ENCODE measurements around the gene KDM6A.
"Not testable (repeated sequence)": the region's sequence is repeated elsewhere in the genome, so short reads cannot be mapped to it uniquely, and the experiment has no call there.

KDM6A gene

DNA sequence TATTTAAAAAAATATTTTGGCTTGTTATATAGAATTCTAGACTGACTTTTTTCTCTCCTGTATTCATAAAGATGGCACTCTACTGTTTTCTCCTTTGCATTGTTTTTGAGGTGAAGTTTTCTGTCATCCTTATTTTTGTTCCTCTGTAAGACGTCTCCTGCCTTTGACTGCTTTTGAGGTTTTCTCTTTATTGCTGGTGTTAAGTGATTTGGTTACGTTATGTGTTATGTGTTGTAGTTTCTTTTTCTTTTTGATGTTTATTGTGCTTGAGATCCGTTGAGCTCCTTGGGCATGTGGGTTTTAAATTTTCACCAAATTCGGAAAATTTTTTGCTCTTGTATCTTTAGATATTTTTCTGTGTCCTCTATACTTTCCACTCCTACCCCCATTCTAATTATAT is 50.0 kb downstream of the KDM6A start:
- DNase-seq (ENCODE audit: low read depth) = no peak

- DNase-seq (ENCODE audit: low read depth) = no peak
These were observed 54.4 kb downstream of the KDM6A start for GRCh38 chrX:44927398-44927797.

DNA sequence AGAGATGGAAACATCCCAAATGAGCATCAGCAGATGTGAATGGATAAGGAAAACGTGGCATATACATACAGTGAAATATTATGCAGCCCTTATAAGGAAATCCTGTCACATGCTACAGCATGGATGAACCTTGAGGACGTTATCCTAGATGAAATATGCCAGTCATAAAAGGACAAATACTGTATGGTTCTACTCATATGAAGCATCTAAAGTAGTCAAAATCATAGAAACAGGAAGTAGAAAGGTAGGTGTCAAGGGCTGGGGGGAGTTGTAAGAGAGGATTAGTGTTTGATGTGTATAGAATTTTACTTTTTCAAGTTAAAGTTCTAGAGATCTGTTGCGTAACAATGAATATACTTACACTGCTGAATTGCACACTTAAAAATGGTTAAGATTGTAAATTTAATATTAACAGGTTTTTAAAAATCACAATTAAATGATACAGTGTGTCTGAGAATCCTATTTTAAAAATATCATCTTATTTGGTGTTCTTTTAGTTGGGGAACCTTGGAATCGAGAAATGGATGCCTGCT is 58.5 kb downstream of the KDM6A start:
- DNase-seq (ENCODE audit: low read depth) = no peak

DNA sequence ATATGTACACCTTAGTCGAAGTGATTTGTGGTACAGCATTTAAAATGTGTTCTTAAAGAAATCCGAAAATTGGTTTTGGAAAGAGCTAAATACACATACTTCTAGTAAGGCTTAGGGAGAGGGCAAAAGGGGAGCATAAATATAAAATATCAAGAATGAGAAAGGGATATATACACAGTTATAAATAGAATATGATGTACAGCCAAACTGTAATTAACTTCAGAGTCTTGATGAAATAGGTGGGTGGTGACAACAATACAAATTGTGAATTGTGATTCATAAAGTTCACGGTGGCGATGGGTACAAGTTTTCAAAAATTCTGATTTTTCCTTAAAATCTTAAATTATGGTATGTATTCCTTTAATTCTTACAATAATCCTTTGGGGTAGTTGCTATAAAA is 62.2 kb downstream of the KDM6A start:
- DNase-seq (ENCODE audit: low read depth) = no peak

- DNase-seq (ENCODE audit: low read depth) = no peak
These were observed 62.7 kb downstream of the KDM6A start for GRCh38 chrX:44935640-44936039.

DNA sequence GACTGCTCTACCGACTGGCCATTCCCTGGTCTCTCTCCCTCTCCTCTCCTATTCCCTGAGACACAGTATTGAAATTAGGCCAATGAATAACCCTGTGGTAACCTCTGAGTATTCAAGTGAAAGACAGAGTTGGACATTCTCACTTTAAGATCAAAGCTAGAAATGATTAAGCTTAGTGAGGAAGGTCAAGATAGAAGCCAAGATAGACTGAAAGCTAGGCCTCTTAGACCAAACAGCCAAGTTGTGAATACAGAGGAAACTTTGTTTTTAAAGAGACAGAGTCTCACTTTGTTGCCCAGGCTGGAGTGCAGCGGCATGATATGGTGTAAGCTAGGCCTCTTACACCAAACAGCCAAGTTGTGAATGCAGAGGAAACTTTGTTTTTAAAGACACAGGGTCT is 64.6 kb downstream of the KDM6A start:
- no peak for DNase-seq (ENCODE audit: low read depth)

DNA sequence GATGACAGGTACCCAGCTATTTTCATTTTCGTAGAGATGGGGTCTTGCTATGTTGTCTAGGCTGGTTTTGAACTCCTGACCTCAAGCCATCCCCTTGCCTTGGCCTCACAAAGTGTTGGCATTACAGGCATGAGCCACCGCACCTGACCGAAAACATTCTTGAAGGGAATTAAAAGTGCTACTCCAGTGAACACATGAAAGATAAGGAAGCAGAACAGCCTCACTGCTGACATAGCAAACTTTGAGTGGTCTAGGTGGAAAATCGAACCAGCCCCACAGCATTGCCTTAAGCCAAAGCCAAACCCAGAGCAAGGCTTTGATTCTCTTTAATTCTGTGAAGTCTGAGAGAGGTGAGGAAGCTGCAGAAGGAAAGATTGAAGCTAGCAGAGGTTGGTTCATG is 65.1 kb downstream of the KDM6A start:
- DNase-seq (ENCODE audit: low read depth) = no peak

DNA sequence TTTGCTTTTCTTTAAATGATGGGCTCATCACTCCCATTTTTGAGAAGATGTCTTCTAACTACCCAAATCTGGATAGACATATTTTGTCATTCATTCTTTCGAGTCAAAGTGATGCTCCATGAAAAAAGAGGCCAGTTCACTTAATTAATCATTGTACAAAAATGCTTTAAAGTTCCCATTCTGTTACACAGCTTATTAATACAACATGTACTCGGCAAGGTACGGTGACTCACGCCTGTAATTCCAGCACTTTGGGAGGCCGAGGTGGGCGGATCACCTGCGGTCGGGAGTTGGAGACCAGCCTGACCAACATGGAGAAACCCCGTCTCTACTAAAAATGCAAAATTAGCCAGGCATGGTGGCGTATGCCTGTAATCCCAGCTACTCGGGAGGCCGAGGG is 67.6 kb downstream of the KDM6A start:
- DNase-seq (ENCODE audit: low read depth) = not testable (repeated sequence)

DNA sequence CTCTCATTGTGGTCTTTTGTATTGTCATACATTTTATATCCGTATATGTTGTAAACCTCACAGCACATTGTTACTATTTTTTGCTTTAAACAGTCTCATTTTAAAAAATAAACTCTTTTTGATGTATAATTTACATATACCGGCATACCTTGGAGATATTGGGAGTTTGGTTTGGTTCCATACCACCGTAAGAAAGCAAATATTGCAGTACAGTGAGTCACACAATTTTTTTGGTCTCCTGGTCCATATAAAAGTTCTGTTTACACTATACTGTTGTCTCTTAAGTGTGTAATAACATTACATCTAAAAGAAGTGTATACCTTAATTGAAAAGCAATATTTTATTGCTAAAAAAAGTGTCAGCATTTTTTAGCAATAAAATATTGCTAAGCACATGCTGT is 70.0 kb downstream of the KDM6A start:
- DNase-seq (ENCODE audit: low read depth) = no peak

- no peak for DNase-seq (ENCODE audit: low read depth)
These were observed 71.9 kb downstream of the KDM6A start for GRCh38 chrX:44944894-44945293.

DNA sequence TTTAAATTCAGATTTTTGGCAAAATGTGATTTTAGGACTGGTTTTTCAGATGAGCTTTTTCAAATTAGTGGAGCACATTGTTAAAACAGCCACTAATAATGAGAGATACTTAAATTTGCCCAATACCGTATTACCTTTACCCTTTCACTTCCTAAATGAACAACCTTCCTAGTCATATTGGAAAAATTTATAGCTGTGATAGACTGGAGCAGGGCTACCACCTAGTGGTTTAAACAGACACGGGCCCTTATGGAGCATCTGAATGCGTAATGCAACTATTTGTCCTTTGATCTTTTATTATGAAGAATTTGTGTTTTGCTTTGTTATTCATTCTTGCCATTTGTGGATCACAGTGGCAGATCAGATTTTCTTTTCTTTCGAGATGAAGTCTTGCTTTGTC is 72.7 kb downstream of the KDM6A start:
- DNase-seq (ENCODE audit: low read depth) = no peak

GRCh38 chrX:44946771-44947170 is 73.8 kb downstream of the KDM6A start:
- DNase-seq (ENCODE audit: low read depth) = no peak

- DNase-seq (ENCODE audit: low read depth) = no peak
These were observed 75.0 kb downstream of the KDM6A start for GRCh38 chrX:44947995-44948394.

DNA sequence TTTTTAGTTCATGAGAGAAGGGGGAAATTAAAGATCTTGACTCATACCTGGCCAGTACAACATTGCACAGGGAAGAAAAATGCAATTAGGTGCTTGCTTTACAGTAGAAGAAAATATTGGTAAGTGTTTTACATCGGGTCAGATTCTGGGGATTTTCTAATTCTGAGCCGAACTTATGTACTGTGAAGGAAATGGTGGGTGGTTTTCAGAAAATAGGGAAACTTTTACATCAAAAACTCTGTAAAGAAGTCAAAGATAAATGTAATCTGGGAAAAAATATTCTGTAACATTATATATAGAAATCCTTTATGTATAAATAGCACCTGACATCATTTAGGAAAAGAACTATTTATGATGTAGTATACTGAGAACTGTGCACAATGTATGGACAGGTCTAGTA is 75.4 kb downstream of the KDM6A start:
- no peak for DNase-seq (ENCODE audit: low read depth)

DNA sequence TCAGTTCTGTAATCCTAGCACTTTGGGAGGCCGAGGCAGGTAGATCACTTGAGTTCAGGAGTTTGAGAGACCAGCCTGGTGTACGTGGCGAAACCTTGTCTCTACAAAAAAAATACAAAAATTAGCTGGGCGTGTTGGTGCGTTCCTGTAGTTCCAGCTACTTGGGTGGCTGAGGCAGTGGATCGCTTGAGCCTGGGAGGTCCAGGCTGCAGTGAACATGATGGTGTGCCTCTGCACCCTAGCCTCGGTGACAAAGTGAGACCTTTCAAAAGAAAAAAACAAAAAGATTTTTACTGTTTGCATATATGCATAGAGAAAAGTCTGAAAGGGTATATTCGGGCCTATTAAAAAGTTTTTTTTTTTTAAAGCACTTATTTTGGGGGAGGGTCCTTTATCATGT is 76.1 kb downstream of the KDM6A start:
- DNase-seq (ENCODE audit: low read depth) = no peak

DNA sequence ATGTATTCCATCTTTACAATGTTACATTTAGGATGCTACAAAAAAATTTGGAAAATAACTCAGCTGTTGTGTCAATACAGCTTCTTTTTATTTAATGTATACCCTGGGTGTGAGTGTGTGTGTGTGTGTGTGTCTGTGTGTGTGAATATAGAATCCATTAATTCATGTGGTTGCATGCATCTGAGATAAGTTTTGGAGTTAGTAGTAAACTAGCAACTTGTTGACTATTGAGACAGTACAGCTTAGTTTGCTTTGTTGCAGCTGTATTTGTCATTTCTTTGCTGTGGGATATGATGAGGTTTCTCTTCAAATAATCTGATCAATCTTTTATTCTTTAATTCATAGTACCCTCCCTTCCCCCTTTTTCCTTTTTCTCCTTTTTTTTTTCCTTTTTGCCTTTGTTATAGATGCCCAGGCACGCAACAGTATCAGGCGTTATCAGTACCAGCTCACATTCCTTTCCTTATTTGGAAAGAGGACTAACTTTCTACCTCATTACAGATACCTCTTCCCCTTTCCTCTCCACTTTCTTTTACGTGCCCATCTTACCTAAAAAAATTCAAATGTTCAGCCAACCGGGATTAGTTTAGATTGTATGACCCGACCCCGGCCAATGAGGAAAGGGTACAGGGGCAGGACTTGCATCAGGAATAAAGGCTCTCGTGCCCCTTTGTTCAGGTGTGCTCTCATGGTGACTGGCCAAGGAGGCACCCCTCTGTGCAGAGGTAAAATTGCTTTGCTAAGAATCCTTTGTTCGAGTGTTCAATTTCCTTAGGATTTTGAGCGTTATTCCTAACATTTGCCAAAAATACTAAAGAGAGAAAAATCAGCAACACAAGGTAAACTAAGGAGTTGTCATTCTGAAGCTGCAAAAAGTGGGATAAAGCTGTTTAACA is 77.7 kb downstream of the KDM6A start:
- not testable (repeated sequence) for DNase-seq (ENCODE audit: low read depth)

GRCh38 chrX:44951572-44952067 is 78.6 kb downstream of the KDM6A start:
- no peak for DNase-seq (ENCODE audit: low read depth)

DNA sequence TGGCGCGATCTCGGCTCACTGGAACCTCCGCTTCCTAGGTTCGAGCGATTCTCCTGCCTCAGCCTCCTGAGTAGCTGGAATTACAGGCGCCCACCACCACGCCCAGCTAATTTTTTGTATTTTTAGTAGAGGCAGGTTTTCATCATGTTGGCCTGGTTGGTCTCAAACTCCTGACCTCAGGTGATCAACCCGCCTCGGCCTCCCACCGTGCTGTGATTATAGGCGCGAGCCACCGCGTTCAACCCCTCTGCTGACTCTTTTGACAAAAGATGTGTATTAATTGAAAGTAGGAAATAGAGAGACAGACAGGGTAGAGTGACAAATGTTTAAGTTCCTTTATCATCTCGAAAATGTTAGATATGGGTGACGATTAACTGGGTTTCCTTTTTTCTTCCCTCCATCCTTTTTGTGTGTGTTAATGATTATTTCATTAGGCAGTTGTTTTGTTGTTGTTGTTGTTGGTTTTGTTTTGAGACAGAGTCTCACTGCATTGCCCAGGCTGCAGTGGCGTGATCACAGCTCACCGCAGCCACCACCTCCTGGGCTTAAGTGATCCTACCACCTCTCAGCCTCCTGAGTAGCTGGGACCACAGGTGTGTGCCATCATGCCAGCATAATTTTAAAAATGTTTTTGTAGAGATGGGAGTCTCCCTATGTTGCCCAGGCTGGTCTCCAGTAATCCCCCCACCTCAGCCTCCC is 79.5 kb downstream of the KDM6A start:
- DNase-seq (ENCODE audit: low read depth) = no peak

- no peak for DNase-seq (ENCODE audit: low read depth)
These were observed 80.9 kb downstream of the KDM6A start for GRCh38 chrX:44953734-44954502.

DNA sequence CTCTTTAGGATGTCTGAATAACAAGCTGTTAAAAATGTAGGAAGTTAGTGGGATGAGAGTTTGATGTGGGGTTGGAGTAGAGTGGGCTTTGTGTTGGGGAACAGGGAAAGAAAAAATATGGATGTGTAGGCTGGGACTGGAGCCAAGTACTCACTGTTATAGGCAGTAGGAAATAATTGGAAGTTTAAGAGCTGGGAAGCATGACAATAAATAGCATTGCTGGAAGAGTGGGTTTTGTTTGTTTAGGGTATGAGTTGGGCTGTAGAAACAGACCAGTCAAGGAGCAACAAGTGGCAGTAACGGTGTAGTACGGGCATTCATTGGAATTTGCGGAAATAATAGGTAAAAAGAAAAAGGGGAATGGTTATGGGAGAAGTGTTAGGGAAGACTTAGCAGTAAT is 81.6 kb downstream of the KDM6A start:
- DNase-seq (ENCODE audit: low read depth) = no peak

DNA sequence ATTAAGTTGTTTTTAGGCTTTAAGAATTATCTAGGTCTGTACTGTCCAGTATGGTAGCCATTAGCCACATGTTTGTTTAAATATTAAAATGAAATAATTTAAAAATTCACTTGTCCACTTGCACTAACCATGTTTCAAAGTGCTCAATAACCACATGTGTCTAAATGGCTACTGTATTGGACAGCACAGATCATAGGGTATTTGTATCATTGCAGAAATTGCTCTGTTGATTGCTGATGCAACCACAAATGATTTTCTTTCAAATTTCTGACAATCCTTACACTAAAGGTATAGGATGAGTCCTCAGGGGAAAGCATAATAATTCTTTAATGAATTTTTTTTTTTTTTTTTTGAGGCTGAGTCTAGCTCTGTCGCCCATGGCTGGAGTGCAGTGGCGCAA is 84.9 kb downstream of the KDM6A start:
- no peak for DNase-seq (ENCODE audit: low read depth)

DNA sequence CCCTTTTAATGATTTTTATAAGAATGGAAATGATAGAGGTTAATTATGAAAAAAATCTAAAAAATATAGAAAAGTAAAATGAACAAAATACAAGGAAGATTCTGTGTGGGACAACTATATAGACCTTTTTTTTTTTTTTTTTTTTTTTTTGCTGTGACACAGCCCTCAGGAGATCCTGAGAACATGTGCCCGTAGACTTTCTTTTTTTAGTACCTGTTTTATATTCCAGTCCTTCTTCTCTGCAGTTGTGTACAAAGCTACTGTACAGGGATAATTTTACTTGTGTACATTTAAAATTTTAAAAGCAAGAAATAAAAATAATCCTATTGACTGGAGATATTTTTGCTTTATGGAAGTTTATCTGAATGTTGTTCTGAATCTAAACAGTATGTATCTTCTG is 85.5 kb downstream of the KDM6A start:
- DNase-seq (ENCODE audit: low read depth) = no peak

Measured in GM04503 (cell line).